Measurements from ENCODE around the gene GPRASP2. TPM values are rescaled to one million over a fixed set of nuclear protein-coding genes. Genes with fewer than 3 reads are reported as not detected.
"Not testable (repeated sequence)": the region's sequence is repeated elsewhere in the genome, so short reads cannot be mapped to it uniquely, and the experiment has no call there.

Gene GPRASP2
- total RNA-seq, 6 experiments from 2014 or later = 3.4 to 8.3 (median 5.8) TPM

DNA sequence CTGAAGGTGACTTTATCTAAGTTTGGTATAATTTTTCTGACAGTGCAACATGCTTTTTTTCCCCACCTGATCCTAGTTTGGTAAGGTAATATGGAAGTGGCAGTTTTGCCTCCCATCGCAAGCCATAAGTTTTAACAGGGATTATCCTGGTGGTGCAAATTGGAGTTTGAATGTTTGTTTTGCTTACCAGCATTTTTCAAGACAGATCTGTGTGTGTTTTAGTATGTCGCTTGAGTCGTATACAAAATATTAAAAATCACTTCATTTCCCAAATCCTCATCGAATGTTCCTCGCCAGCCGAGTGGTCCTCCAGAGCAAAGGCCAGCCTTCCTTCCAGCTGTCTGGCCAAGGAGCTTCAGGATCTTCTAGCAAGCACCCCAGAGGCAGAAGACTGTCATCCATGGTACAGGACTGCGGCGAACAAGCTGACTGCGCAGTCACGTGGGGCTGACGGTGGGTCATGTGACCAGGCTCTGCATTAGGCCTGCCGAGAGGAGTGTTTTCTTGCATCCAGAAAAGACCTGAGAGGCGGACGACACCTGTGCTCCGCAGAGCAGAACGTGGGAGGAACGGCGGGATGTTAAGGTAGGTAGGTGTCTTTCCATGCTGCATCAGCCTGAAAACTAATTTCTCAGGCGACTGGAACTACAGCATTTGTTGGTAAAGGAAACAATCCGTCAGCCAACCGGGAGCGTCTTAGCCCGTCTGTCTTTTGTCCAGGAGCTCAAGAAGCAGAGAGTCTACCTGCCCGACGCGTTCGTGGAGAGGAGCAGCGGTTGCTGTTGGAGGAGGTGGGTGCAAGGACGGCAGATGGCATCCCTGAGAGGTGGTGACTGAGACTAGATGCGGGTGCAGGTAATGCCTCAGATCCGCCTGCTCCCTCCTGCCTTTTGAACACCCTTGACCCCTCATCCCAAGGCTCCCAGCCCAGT lies 8.3 kb downstream of the GPRASP2 start, which contains the start of gene GPRASP3:
GPRASP3 (plus strand) TSS at position 507 of the 932 bp plus-strand sequence. CDS start 28,253 bp downstream, outside the sequence.
- H3K4me3 ChIP-seq = peak within 1 kb of the TSS; percentile 31 to 48 (median 48)
- TF ChIP-seq POLR2A (IDR thresholded peaks at IDR 0.05) = no peak
- TF ChIP-seq, protein P1, sequence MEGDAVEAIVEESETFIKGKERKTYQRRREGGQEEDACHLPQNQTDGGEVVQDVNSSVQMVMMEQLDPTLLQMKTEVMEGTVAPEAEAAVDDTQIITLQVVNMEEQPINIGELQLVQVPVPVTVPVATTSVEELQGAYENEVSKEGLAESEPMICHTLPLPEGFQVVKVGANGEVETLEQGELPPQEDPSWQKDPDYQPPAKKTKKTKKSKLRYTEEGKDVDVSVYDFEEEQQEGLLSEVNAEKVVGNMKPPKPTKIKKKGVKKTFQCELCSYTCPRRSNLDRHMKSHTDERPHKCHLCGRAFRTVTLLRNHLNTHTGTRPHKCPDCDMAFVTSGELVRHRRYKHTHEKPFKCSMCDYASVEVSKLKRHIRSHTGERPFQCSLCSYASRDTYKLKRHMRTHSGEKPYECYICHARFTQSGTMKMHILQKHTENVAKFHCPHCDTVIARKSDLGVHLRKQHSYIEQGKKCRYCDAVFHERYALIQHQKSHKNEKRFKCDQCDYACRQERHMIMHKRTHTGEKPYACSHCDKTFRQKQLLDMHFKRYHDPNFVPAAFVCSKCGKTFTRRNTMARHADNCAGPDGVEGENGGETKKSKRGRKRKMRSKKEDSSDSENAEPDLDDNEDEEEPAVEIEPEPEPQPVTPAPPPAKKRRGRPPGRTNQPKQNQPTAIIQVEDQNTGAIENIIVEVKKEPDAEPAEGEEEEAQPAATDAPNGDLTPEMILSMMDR (IDR thresholded peaks at IDR 0.05) = no peak
- H3K4me1 ChIP-seq = no peaks in the 10 kb centered on the region
- H3K9me3 ChIP-seq = no peaks in the 10 kb centered on the region
- WGBS (ENCODE audit: insufficient coverage, low coverage, low lambda C conversion rate, missing lambda C conversion rate) = 28% methylated on average over 28 of the region's 31 CpGs
- DNase-seq (peak; percentile 76 to 84 (median 80)), ATAC-seq (peak; percentile 92 to 99 (median 97))
- H3K36me3 ChIP-seq = no peaks in the 10 kb centered on the region
- H3K27me3 ChIP-seq = no peaks in the 10 kb centered on the region
- peak within 1 kb of the TSS in 1 of 3 donors; percentile 36 for H3K27ac ChIP-seq
- intact Hi-C loops (cut with DNase I) = no loop called here

DNA sequence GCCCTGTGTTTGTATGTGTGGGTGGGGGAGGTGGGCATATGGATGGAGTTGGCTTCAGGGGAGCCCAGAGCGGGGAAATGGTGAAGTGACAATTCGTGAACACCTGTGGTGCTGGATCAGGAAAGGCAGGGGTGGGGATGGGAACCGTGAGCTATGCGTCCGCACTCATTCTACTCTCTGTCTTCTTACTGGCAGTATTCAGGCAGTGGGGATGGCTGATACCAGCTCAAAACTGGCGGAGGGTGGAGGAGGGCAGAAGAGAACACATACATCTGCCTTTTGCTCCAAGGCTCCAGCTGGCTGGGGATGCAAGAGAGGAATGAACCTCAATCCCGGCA lies 8.9 kb downstream of the GPRASP2 start:
- H3K27me3 ChIP-seq; H3K9me3 ChIP-seq; ATAC-seq; H3K36me3 ChIP-seq; intact Hi-C loops (cut with DNase I); H3K27ac ChIP-seq; DNase-seq; H3K4me1 ChIP-seq: not testable (repeated sequence)
- H3K4me3 ChIP-seq = peak overlapping the region in 2 of 3 donors; percentile 48
- 40% methylated on average over 3 of the region's 7 CpGs for WGBS (ENCODE audit: insufficient coverage, low coverage, low lambda C conversion rate, missing lambda C conversion rate)

DNA sequence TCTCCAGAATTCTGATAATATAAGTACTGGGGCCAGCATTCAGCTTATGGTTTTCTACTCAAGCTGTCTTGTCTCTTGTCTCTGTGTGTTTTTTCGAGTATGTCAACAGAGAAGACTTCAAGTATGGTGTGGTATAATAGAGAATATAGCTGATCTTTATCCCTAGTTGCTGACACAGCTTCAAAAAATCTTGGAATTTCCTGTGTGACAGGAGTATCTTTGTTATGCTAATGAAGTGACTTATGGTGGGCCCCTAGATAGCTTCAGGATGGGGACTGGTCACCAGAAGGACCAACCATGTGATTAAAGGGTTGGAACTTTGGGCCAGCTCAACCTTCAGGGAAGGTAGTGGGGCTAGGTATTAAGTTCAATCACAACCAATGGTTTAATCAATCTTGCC lies 11.2 kb downstream of the GPRASP2 start:
- no peaks in the 10 kb centered on the region for H3K27me3 ChIP-seq
- no peaks in the 10 kb centered on the region for H3K9me3 ChIP-seq
- ATAC-seq (no peak), DNase-seq (no peak)
- no peak overlapping the region for H3K27ac ChIP-seq
- intact Hi-C loops (cut with DNase I) = no loop called here
- 35% methylated on average over 1 of the region's 1 CpG for WGBS (ENCODE audit: insufficient coverage, low coverage, low lambda C conversion rate, missing lambda C conversion rate)
- TF ChIP-seq POLR2A (IDR thresholded peaks at IDR 0.05) = no peak
- TF ChIP-seq, protein P1 (IDR thresholded peaks at IDR 0.05) = no peak
- H3K36me3 ChIP-seq = no peaks in the 10 kb centered on the region
- H3K4me3 ChIP-seq = no peak overlapping the region
- H3K4me1 ChIP-seq = peaks cover 0 to 9% (median 0%) of the 10 kb centered on the region in 4 donors

DNA sequence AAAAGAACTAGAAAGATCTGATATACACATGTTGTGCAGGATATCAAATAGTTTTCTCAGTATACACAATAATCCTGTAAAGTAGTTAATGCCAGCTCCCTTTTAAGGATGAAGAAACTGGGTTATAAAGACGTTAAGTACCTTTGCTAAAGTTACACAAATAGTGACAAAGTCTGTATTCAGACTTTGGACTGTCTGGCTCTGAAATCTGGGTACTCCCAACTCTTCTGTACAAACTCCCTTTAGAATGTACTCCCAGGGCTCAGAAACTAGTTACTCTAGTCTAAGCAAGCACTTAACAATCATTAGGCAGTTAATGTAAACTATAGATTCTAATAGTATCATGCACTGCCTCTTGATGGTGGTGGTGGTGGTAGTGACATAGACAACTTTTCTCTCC lies 15.5 kb downstream of the GPRASP2 start:
- no peaks in the 10 kb centered on the region for H3K9me3 ChIP-seq
- no peaks in the 10 kb centered on the region for H3K27me3 ChIP-seq
- 36% methylated on average over 1 of the region's 1 CpG for WGBS (ENCODE audit: insufficient coverage, low coverage, low lambda C conversion rate, missing lambda C conversion rate)
- H3K36me3 ChIP-seq = no peaks in the 10 kb centered on the region
- intact Hi-C loops (cut with DNase I) = no loop called here
- ATAC-seq = peak; percentile 36 to 73 (median 46)
- TF ChIP-seq, protein P1 (IDR thresholded peaks at IDR 0.05) = no peak
- no peak for TF ChIP-seq POLR2A (IDR thresholded peaks at IDR 0.05)
- peaks cover 0 to 9% (median 0%) of the 10 kb centered on the region in 4 donors for H3K4me1 ChIP-seq
- H3K4me3 ChIP-seq = no peak overlapping the region
- no peak overlapping the region for H3K27ac ChIP-seq
- no peak for DNase-seq

DNA sequence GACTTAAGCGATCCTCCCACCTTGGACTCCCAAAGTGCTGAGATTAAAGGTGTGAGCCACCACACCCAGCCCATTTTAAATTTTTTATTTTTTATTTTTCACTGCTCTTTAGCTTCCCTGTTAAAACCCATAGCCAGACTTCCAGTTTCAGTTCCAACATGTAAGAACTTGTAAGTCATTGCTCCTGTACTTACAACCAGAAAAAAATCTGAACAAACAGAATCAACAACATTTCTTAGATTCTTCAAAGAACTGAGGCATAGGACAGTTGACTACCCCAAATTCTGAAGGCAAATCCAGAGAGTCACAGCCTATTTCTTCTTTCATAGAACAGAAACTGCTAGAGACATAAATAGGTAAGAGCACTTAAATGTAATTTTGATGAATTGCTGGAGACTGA lies 16.4 kb downstream of the GPRASP2 start:
- TF ChIP-seq, protein P1 (IDR thresholded peaks at IDR 0.05) = no peak
- TF ChIP-seq POLR2A (IDR thresholded peaks at IDR 0.05) = no peak
- ATAC-seq (no peak), DNase-seq (no peak)
- intact Hi-C loops (cut with DNase I) = no loop called here
- Histone ChIP-seq H3K36me3 (no peaks in the 10 kb centered on the region), H3K27ac (no peak overlapping the region), H3K9me3 (no peaks in the 10 kb centered on the region), H3K27me3 (no peaks in the 10 kb centered on the region), H3K4me3 (no peak overlapping the region), H3K4me1 (peaks cover 0 to 9% (median 0%) of the 10 kb centered on the region in 4 donors)
- WGBS (ENCODE audit: insufficient coverage, low coverage, low lambda C conversion rate, missing lambda C conversion rate) = 71% methylated on average over 1 of the region's 1 CpG

All from right lobe of liver (tissue), 6 donors.